GM21786 (cell line): ENCODE results near the gene SAMD10.
"Not testable (repeated sequence)": the region's sequence is repeated elsewhere in the genome, so short reads cannot be mapped to it uniquely, and the experiment has no call there.

Source experiments
- ATAC-seq: cut with Tn5 transposase; IDR thresholded peaks from one replicate; pipeline ENCODE4 v1.9.1; 2021; ENCODE audit not compliant: unreplicated experiment

Gene SAMD10

DNA sequence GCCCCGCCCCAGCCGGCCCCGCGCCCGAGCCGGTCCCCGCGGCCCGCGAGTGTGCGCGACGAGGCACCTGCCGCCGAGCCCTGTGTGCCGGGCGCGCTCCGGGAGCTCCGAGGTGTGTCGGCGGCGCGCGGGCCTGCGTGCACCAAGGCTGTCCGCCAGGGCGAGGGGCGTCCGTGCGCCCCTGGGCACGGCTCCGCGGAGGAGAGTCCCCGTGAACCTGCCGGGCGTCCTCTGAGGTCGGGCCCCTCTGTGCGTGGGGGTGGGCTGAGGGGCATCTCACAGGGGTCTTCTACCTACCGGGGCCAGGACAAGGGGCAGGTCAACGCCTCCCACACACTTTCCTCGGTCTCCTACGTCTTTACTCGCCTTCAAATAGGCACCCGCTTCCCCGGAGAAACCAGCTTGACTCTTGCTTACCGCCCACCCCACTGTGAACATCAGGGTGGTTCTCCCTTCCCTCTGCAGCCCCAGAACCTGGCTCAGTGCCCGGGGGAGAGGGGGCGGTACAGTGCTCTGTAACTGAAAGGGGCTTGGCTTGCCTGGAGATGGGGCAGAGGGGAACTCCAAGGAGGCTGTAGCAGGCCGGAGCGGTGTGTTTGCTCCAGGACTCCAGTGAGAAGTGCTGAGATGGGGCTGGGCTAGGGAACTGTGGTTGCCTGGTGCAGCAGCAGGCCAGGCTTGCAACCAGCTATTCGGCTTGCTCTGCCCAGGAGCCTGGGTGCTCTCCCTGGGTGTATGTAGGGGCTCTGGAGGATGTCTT, at the start of gene SAMD10:
SAMD10 (minus strand) TSS at position 86 of the 760 bp plus-strand sequence. CDS start 175 bp downstream, outside the sequence.
- ATAC-seq, result peak; percentile 39

DNA sequence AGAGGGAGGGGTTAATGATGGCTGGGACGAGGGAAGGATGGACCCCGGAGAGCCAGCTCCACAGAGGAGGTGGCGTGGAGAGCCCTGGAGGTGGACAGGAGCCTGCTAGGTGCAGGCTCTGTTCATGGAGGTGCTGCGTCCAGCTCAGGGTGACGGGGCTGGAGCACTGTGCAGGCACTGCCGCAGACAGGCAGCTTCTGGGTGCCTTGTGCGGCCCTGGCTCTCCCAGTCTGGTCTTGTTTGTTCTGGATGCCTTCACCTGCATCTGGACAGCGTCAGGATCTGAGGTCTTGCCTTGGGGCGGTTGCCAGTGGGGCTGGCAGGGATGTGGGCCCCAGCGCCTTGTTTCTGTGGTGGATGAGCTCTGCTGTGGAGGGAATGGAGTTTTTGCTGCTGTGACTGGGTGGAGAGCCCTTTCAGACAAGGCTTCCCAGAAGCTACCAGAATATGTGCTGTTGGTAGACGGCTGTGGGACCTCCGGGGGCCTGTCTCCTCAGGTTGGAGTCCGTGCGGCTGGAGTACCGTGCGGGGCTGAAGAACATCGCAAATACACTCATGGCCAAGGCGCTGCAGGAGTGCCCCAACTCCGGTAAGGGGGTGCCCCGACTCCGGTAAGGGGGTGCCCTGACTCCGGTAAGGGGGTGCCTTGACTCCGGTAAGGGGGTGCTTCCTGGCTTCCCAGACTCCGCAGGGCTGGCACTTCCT, 48.7 kb upstream of the SAMD10 start:
- ATAC-seq, result no peak

DNA sequence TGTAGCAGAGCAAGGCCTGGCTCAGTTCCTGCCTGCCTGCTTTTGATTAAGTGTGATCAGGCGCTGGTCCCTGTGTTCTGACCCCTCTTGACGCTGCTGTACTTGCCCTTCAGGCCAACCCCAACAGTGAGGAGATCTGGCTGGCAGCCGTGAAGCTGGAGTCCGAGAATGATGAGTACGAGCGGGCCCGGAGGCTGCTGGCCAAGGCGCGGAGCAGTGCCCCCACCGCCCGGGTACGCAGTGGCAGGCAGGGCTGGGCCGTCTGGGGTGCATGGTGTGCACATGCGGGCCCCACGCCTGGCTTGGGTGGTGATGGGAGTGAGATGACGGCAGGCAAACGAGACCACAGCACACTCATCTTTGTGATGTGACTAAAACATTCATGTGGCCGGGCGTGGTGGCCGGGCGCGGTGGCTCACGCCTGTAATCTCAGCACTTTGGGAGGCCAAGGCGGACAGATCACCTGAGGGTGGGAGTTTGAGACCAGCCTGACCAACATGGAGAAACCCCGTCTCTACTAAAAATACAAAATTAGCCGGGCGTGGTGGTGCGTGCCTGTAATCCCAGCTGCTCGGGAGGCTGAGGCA, 46.5 kb upstream of the SAMD10 start:
- no peak for ATAC-seq

DNA sequence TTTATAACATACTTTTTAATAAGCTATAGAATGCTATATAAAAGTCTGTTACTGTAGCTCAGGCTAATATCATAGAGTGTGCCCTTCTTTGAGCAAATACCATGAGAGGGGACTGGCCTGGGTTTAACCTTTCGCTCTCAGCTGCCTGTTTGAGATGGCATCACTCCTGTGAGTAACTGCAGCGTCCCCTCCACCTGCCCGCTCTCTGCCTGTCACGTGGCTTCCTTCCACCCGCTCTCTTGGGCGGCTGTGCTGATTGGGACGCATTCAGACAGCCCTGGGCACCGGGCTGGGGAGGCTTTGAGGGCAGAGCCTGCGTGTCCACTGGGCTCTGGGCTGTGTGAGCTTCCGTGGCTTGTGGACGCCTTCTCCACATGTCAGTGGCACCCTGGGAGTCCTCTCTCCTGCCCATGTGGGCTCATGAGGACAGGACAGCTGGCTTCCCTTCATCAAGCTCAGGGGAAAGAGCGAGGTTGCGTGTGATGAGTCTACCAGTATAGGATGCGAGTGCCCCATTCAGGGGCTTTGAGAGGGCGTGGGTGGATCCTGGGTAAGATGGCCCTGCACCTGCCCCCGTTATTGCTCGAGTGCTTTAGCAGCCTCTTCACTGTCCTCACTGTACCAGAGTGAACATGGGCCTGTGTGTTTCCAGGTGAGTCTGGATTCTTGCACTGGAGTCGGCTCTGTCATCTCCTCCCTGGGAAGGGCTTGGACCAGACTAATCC, 45.8 kb upstream of the SAMD10 start:
- no peak for ATAC-seq

DNA sequence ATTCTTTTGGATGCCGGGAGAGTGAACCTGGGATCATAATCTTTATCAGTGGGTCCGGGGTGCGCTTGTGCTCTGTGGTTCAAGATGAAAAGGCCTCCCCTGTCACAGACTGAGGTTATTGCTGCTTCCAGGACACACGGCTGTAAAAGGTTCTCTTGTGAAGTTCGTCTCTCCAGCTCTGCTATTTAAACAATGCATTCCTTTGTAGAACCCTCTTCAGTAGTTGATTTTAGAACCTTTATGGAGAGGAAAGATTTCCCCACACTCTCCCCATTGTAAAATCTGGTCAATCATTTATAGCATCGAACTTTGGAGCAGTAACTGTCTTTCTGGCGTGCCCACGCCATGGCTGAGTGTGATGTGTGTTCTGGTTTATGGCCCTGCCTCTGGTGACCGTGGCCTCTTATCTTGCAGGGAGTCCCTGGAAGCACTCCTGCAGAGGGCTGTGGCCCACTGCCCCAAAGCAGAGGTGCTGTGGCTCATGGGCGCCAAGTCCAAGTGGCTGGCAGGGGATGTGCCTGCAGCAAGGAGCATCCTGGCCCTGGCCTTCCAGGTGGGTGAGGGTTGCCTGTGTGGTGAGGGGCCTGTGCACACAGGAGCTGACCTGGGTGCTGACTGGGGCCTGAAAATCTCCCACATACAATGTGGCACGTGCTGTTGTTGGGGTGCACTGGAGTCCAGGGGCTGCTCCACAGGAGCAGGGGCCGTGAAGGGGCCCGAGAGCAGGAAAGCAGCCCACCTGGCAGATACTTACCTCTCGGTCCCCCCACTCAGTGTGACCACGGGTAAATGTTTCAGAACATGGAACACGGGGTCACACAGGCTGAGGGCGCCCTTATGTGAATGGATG, 44.9 kb upstream of the SAMD10 start:
- no peak for ATAC-seq

DNA sequence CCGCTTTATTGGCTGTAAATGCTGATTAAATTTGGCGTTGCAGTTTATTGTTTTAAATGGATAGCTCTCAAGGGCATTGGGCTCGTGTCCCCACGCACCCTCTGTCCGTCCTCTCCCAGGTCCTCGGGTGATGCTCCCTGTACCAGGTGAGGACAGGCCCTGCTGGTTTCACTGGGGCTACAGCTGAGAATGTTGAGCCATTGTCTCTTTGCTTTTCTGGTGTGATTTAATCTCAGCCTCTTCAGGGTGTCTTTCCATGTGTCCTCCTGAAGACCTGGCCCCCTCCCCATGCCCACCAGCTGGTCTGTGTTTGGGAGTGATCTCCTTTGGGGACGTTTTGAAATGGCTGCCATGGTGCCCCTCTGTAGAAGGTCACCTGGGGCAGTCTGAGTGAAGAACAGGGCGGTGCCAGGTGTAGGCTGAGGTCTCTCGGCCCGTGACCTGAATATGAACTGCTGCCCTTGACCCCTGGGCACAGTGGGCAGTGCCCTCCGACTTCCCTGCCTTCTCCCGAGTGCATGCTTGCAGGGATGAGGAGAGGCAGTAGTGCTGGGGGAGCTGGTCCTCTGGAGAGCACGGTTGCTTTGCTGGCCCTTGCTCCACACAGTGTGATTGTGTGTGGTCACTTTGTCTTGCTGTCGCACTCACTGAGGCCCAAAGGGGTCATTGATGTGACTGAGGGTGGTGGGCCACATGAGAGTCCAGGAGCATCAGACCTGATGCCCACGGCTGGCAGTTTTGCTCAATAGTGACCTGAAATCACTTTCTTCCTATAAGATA, 44.1 kb upstream of the SAMD10 start:
- ATAC-seq, result no peak

DNA sequence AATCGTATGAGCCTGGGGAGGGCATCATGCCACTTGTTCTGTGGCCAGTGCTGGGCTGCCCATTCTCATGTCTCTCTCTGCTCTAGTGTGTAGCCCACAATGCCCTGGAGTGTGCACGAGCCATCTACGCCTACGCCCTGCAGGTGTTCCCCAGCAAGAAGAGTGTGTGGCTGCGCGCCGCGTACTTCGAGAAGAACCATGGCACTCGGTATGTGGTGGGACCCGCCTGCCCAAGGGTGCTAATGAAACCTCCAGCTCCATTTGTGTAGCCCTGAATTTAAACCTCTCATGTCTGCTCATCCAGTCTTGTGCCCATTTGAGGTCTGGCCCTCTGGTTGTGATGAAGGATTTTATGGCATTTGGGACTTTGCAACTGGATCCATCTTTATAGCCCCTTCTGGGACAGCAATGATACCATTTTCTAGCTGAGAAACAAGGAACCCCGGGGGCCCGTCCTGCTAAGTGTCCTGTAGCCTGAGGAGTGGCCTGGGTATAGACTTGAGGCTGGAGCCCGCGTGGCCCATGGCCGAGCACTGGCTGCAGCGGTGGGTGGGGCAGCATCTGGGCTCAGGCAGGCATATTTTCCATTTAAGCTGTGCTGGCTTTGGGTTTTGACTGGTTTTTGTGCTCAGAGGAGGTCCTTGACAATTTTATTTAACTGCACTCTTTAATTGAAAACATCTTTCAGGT, 43.4 kb upstream of the SAMD10 start:
- ATAC-seq, result no peak

DNA sequence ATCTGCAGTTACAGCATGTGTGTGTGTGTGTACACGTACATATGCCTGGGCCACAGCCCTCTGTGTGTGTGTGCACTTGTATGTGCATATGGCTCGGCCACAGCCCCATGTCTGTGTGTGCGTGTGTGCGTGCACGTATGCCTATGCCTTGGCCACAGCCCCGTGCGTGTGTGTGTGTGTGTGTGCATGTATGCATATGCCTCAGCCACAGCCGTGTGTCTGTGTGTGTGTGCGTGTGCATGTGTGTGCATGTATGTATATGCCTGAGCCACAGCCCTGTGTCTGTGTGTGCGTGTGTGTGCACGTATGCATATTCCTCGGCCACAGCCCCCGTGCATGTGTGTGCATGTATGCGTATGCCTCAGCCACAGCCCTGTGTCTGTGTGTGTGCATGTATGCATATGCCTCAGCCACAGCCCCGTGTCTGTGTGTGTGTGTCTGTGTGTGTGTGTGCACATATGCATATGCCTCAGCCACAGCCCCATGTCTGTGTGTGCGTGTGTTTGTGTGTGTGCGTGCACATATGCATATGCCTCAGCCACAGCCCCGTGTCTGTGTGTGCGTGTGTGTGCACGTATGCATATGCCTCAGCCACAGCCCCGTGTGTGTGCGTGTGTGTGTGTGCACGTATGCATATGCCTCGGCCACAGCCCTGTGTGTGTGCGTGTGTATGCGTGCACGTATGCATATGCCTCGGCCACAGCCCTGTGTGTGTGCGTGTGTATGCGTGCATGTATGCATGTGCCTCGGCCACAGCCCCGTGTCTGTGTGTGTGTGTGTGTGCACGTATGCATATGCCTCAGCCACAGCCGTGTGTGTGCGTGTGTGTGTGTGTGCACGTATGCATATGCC, 41.9 kb upstream of the SAMD10 start:
- no peak for ATAC-seq

DNA sequence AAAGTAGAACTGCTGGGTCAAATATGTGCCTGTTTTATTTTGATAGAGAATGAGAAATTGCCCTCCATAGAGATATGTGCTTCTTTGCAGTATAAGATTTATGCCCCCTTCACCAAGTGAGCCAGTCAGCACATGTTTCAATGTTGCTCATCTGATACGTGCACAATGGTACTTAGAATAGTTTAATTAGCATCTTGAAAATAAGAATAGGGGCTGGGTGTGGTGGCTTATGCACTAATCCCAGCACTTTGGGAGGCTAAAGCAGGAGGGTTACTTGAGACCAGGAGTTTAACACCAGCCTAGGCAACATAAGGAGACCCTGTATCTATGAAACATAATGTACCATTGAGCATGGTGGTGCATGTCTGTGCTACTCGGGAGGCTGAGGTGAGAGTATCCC, 36.2 kb upstream of the SAMD10 start:
- ATAC-seq, result no peak

DNA sequence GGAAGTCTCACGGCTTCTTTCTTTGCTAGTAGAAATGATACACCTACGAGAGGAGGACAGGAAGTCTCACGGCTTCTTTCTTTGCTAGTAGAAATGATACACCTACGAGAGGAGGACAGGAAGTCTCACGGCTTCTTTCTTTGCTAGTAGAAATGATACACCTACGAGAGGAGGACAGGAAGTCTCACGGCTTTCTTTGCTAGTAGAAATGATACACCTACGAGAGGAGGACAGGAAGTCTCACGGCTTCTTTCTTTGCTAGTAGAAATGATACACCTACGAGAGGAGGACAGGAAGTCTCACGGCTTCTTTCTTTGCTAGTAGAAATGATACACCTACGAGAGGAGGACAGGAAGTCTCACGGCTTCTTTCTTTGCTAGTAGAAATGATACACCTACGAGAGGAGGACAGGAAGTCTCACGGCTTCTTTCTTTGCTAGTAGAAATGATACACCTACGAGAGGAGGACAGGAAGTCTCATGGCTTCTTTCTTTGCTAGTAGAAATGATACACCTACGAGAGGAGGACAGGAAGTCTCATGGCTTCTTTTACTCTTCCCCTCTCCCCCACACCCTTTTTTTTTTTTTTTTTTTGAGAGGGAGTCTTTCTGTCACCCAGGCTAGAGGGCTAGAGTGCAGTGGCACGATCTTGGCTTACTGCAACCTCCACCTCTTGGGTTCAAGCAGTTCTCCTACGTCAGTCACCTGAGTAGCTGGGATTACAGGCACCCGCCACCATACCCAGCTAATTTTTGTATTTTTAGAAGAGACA, 33.1 kb upstream of the SAMD10 start:
- ATAC-seq, result not testable (repeated sequence)

DNA sequence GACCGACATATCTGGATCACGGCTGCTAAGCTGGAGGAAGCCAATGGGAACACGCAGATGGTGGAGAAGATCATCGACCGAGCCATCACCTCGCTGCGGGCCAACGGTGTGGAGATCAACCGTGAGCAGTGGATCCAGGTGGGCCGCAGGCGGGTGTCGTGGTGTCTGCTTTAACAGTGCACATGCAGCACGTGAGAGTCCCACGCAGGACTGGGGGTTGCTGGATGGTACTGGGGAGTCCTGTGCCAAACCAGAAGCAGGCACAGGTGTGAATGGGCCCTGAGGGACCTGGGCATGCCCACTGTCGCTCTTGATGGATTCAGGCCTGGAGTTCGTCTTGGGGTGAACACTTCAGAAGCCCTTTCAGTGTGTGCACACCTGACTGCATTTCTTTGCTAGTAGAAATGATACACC, 31.9 kb upstream of the SAMD10 start:
- ATAC-seq, result no peak

DNA sequence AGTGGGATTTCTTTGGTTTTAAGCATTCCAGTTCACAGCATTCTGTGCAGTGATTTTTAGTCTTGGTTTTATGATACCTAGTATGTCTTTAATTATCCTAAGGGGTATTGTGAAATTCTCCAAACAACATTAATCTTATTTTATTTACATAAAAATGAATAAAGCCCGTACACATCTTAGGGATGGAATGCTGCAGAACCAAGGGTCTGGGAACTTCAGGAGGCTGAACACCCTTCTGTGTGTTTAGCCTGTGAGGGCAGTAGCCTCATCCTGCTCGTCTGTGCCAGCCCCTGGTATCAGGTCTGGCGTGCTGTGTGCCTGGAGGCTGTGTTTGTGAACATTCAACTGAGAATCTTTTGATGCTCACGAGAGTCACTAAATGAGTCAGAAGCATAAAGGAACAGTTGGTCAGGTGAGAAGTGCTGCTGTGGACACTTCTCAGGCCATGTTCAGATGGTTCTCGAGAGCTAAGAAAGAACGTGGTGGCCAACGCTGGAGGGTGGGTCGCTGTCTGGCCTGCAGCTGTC, 31.3 kb upstream of the SAMD10 start:
- no peak for ATAC-seq

DNA sequence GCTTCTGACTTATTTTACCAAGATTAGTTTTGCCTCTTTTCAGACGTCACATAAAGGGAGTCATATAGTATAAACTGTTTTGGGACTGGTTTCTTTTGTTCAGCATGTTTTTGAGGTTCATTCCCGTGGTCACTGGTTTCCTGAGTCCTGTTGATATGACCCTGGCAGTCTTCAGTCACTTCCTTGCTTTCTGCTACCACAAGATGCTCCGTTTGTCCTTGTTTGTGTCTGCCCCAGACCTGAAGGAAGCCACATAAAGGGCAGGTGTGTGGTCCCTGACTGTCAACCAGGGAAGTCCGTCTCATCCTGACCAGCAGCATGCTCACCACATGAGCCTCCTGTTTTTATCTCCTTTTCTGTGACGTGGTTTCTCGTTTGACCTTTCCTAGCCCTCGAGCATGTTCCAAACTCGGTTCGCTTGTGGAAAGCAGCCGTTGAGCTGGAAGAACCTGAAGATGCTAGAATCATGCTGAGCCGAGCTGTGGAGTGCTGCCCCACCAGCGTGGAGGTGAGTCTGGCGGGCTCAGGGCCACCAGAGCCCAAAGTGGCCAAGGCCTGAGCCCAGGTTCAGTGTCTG, 30.5 kb upstream of the SAMD10 start:
- no peak for ATAC-seq

DNA sequence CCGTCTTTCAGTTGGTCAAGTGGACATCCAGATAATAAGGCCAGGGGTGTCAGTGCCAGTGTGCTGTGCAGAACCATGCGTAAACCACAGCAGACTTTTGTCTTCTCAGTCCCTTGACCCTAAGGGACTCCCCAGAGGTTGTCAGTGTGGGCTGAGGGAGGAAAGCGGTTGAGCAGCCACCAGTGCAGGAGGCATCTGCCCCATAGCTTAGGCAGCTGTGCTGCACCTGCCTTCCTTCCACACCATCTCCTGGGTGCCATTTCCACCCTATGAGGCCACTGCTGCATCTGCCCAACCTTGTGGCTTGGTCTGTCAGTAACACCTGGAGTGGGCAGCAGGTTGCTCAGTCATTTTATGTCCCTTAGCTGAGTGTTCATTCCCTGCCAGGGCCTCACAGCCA, 27.5 kb upstream of the SAMD10 start:
- ATAC-seq, result no peak

DNA sequence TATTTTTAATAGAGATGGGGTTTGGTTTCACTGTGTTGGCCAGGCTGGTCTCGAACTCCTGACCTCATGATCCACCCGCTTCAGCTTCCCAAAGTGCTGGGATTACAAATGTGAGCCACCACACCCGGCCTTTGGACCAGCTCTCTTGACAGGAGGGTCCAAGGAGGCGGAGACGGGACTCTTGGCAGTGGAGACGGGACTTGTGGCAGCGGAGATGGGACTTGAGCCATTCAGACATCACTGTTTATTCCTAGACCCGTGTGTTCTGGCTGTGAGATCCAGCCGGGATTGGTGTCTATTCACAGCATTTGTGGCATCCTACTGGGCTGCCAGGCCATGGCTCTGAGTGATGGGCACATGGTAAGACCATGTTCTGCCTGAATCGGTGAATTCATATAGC, 27.0 kb upstream of the SAMD10 start:
- ATAC-seq, result no peak

DNA sequence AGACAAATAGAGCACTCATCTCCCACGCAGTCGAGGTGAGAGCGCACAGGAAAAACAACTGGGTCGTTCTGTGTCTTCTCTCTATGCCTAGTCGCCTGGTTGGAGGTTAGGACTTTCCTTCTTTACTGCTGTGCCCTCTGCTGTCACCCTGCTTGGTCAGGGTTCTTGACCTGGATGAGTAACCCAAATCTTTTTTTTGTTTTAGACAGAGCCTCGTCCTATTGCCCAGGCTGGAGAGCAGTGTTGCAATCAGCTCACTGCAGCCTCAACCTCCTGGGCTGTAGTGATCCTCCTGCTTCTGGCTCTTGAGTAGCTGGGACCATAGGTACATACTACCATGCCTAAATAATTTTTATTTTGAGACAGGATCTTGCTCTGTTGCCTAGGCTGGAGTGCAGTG, 26.0 kb upstream of the SAMD10 start:
- ATAC-seq, result no peak
